HepG2 (cell line): Measurements from ENCODE around the gene PROC. TPM values are rescaled to one million over a fixed set of nuclear protein-coding genes. Genes with fewer than 3 reads are reported as not detected.

Experiments used
- AHR ChIP-seq: IDR thresholded peaks from 2 replicates; pipeline ENCODE4 v1.6.1; 2018; ENCODE audit warnings: missing genetic modification reagents, missing compliant biosample characterization
- ARID2 ChIP-seq: sonication (generic); formaldehyde crosslinking; IDR thresholded peaks from 2 replicates; pipeline ENCODE4 v1.8.1; 2022; ENCODE audit warnings: mild to moderate bottlenecking, missing genetic modification reagents, borderline replicate concordance
- DNMT1 ChIP-seq: sonication (generic); formaldehyde crosslinking; IDR thresholded peaks from 2 replicates; pipeline ENCODE4 v1.5.1; 2020; ENCODE audit warnings: mild to moderate bottlenecking, missing genetic modification reagents
- DZIP1 ChIP-seq: sonication (generic); formaldehyde crosslinking; IDR thresholded peaks from 2 replicates; pipeline ENCODE4 v1.5.0; 2020; ENCODE audit warnings: mild to moderate bottlenecking, missing genetic modification reagents
- ELF3 ChIP-seq: IDR thresholded peaks from 2 replicates; pipeline ENCODE4 v1.6.1; 2016; ENCODE audit warnings: missing genetic modification reagents, missing compliant biosample characterization
- FOSL2 ChIP-seq: sonication (generic); formaldehyde crosslinking; IDR thresholded peaks from 2 replicates; pipeline ENCODE4 v1.4.0; 2020; ENCODE audit warnings: missing genetic modification reagents
- HINFP ChIP-seq: sonication (generic); formaldehyde crosslinking; IDR thresholded peaks from 2 replicates; pipeline ENCODE4 v1.4.0; 2020; ENCODE audit warnings: low read depth, mild to moderate bottlenecking, missing genetic modification reagents
- HNRNPK ChIP-seq: fragments of 200-400 bp; formaldehyde crosslinking; IDR thresholded peaks from 2 replicates; pipeline ENCODE4 v1.6.1; 2018; ENCODE audit warnings: low read length, low read depth, moderate library complexity, mild to moderate bottlenecking; ENCODE audit not compliant: poor library complexity, severe bottlenecking
- HNRNPLL ChIP-seq: fragments of 200-400 bp; formaldehyde crosslinking; IDR thresholded peaks from 2 replicates; pipeline ENCODE4 v1.6.1; 2017; ENCODE audit warnings: mild to moderate bottlenecking, low read depth, low read length; ENCODE audit not compliant: poor library complexity, severe bottlenecking
- KLF9 ChIP-seq: IDR thresholded peaks from 2 replicates; pipeline ENCODE4 v1.6.1; 2016; ENCODE audit warnings: low read depth
- MYC ChIP-seq: sonication (generic); formaldehyde crosslinking; IDR thresholded peaks from 2 replicates; pipeline ENCODE4 v1.9.0; 2021; ENCODE audit warnings: missing genetic modification reagents, borderline replicate concordance
- PLRG1 ChIP-seq: fragments of 450-650 bp; conservative IDR thresholded peaks from 2 replicates; pipeline ENCODE4 v1.6.1; 2016
- TMF1 ChIP-seq: sonication (generic); formaldehyde crosslinking; IDR thresholded peaks from 2 replicates; pipeline ENCODE4 v1.8.1; 2022; ENCODE audit warnings: low read depth, missing genetic modification reagents
- TOPORS ChIP-seq: sonication (generic); formaldehyde crosslinking; IDR thresholded peaks from 2 replicates; pipeline ENCODE4 v1.8.0; 2023; ENCODE audit warnings: mild to moderate bottlenecking, missing genetic modification reagents
- XBP1 ChIP-seq: sonication (generic); formaldehyde crosslinking; IDR thresholded peaks from 2 replicates; pipeline ENCODE4 v1.5.0; 2020; ENCODE audit warnings: missing genetic modification reagents
- ZFP1 ChIP-seq: IDR thresholded peaks from 2 replicates; pipeline ENCODE4 v1.6.1; 2016
- ZFP36L1 ChIP-seq: sonication (generic); formaldehyde crosslinking; IDR thresholded peaks from 2 replicates; pipeline ENCODE4 v1.8.0; 2022; ENCODE audit warnings: mild to moderate bottlenecking, missing genetic modification reagents, moderate library complexity
- ZNF10 ChIP-seq: sonication (generic); formaldehyde crosslinking; IDR thresholded peaks from 2 replicates; pipeline ENCODE4 v1.4.0; 2020; ENCODE audit warnings: mild to moderate bottlenecking, low read depth, missing genetic modification reagents, borderline replicate concordance
- ZNF136 ChIP-seq: sonication (generic); formaldehyde crosslinking; IDR thresholded peaks from 2 replicates; pipeline ENCODE4 v1.8.1; 2022; ENCODE audit warnings: low read depth, mild to moderate bottlenecking, moderate library complexity, missing genetic modification reagents
- ZNF143 ChIP-seq: sonication (generic); formaldehyde crosslinking; IDR thresholded peaks from 2 replicates; pipeline ENCODE4 v1.4.0; 2020; ENCODE audit warnings: missing genetic modification reagents
- ZNF546 ChIP-seq: sonication (generic); formaldehyde crosslinking; conservative IDR thresholded peaks from 2 replicates; pipeline ENCODE4 v1.8.1; 2023; ENCODE audit warnings: mild to moderate bottlenecking, missing genetic modification reagents
- ZNF616 ChIP-seq: sonication (generic); formaldehyde crosslinking; IDR thresholded peaks from 2 replicates; pipeline ENCODE4 v1.5.0; 2020; ENCODE audit warnings: low read depth, mild to moderate bottlenecking, missing genetic modification reagents
- ZNF841 ChIP-seq: sonication (generic); formaldehyde crosslinking; IDR thresholded peaks from 2 replicates; pipeline ENCODE4 v1.8.1; 2023; ENCODE audit warnings: missing genetic modification reagents, borderline replicate concordance
- polyA plus RNA-seq, 8 experiments: library from polyadenylated mRNA; depleted of rRNA in 3 of 8; stranded (reverse) in 7 of 8; unstranded in 1 of 8; fragments of >200 nt; fragmentation: Illumina TruSeq in 4 of 8; extraction: Trizol in 4 of 8; gene quantifications; 2 replicates each; pipeline versions ENCODE4 v1.2.1 to v1.2.3, GENCODE V29; 2011 to 2016; ENCODE audit warnings: low read depth in 4 of 8, missing spikeins in 1 of 8, mixed read lengths in 1 of 8; ENCODE audit not compliant: insufficient read depth in 1 of 8
- total RNA-seq, 5 experiments: library from RNA; depleted of rRNA; stranded (reverse); fragments of >200 nt; fragmentation: Illumina TruSeq; extraction: Trizol; gene quantifications; 2 replicates each; pipeline ENCODE4 v1.2.3, GENCODE V29; 2016; ENCODE audit warnings: low read depth in 1 of 5

Gene PROC
- total and polyA plus RNA-seq, 2 of the 13 experiments (the other 11 are each of a cell fraction or from before 2014, with no cell fraction given), result 134 to 185 TPM

GRCh38 chr2:127453013-127453391, 34.8 kb downstream of the PROC start (continued):
- TF ChIP-seq TOPORS (CRISPR knock-in tag) (no peak), AHR (0 out of 2 replicates have a peak, but pooled peaks have one; percentile 16), ZNF136 (CRISPR knock-in tag) (no peak), ZNF841 (CRISPR knock-in tag) (no peak), ZNF143 (CRISPR knock-in tag) (no peak), PLRG1 (no peak), HNRNPLL (no peak), ARID2 (CRISPR knock-in tag) (0 out of 2 replicates have a peak, but pooled peaks have one; percentile 70), XBP1 (CRISPR knock-in tag) (no peak), HINFP (CRISPR knock-in tag) (no peak), DZIP1 (CRISPR knock-in tag) (no peak), ZNF546 (CRISPR knock-in tag) (no peak), TMF1 (CRISPR knock-in tag) (0 out of 2 replicates have a peak, but pooled peaks have one; percentile 42), ZNF616 (CRISPR knock-in tag) (no peak), MYC (no peak), ZFP1 (CRISPR knock-in tag) (no peak), ZNF10 (CRISPR knock-in tag) (no peak), DNMT1 (CRISPR knock-in tag) (no peak), KLF9 (CRISPR knock-in tag) (no peak), FOSL2 (CRISPR knock-in tag) (no peak), HNRNPK (no peak), ZFP36L1 (CRISPR knock-in tag) (no peak), ELF3 (CRISPR knock-in tag) (no peak)
